GM06990 (cell line): ENCODE results near the gene SYNDIG1.

Experiments used
- DNase-seq: peaks from one replicate; pipeline ENCODE4 v3.0.0-alpha.2; 2011; ENCODE audit not compliant: insufficient read length; ENCODE audit errors: extremely low read depth
- H3K27me3 ChIP-seq: replicated peaks from 2 replicates; pipeline ENCODE4 v1.6.0; 2011; ENCODE audit warnings: low read length; ENCODE audit not compliant: control insufficient read depth, insufficient read depth
- H3K36me3 ChIP-seq: 2 replicates; pipeline ENCODE4 v1.5.1; 2011; ENCODE audit warnings: low read length; ENCODE audit not compliant: control insufficient read depth, insufficient read depth
- H3K4me3 ChIP-seq: replicated peaks from 2 replicates; pipeline ENCODE4 v1.5.1; 2011; ENCODE audit warnings: low read depth, mild to moderate bottlenecking, control low read depth, low read length
- TF ChIP-seq, protein P1 (sequence below): IDR thresholded peaks from 2 replicates; pipeline ENCODE4 v1.5.1; 2011; ENCODE audit warnings: low read length, control low read depth, mild to moderate bottlenecking, inconsistent platforms; ENCODE audit not compliant: insufficient read depth, poor library complexity, severe bottlenecking

Gene SYNDIG1

DNA sequence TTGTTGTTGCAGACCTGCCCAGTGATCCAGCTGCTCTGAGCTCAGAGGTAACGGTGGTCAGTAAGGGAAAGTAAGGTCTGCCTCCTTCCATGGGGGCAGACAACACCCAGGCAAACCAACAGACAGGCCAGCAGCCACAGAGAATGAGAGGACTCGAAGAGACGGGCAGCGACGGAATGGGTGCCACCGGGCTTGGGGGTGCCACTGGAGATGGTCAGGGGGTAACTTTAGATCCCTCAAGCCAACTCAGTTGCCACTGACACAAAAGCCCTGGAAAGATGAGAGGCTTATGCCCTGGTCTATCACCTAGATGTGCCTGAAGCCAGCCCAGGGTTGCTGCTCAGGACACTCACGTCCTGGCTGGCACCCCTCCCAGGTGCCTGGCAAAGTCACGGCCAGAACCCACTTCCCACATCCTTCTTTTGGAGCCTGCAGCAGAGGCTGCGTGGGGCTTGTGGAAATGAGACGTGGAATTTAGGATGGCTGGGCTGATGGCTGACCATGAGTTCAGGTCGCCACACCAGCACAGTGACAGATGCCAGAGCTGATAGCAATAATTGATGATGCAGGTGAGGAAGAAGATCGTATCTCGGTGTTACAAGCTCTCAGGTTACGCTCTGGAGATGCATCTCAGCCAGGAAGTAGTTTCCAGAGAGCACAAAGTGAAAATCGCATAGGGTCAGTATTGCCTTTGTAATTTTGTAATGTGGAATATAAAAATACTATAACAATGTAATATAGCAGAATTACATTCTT, 209.1 kb downstream of the SYNDIG1 start:
- H3K4me3 ChIP-seq, result no peak overlapping the region

DNA sequence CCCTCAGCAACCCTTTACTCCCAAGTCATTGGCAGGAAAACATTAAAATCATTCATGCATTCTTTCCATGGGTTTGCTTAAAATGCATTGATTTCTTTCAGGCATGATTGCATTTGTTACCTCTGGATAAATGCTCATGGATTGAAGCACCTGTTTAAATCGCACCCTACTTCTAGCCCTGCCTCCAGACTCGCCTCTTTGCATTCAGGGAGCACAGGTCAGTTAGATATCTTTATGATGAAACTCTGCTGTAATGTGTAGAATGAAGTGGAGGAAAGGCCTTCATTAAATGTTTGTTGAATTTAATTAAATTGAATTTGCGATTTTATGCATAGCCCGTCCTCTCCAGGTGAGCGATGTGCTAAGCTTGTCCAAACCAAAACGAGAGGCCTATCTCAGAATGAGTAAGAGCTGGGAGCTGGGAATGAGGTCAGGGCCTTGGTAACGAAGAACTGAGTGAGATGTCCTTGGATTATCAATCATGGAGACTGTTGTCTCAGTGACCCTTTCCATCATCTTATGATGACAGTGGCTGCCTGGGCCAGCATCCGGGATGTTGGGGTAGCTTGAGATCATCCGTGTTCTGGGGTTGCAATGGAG, 210.1 kb downstream of the SYNDIG1 start:
- H3K27me3 ChIP-seq, result peaks cover 2% of the 10 kb centered on the region
- TF ChIP-seq, protein P1, sequence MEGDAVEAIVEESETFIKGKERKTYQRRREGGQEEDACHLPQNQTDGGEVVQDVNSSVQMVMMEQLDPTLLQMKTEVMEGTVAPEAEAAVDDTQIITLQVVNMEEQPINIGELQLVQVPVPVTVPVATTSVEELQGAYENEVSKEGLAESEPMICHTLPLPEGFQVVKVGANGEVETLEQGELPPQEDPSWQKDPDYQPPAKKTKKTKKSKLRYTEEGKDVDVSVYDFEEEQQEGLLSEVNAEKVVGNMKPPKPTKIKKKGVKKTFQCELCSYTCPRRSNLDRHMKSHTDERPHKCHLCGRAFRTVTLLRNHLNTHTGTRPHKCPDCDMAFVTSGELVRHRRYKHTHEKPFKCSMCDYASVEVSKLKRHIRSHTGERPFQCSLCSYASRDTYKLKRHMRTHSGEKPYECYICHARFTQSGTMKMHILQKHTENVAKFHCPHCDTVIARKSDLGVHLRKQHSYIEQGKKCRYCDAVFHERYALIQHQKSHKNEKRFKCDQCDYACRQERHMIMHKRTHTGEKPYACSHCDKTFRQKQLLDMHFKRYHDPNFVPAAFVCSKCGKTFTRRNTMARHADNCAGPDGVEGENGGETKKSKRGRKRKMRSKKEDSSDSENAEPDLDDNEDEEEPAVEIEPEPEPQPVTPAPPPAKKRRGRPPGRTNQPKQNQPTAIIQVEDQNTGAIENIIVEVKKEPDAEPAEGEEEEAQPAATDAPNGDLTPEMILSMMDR, result no peak
- no peaks in the 10 kb centered on the region for H3K36me3 ChIP-seq
- no peak for DNase-seq
- no peak overlapping the region for H3K4me3 ChIP-seq

More for the DNA sequence above, 209.1 kb downstream of the SYNDIG1 start:
- DNase-seq, result no peak
- Histone ChIP-seq H3K27me3 (peaks cover 2% of the 10 kb centered on the region), H3K36me3 (no peaks in the 10 kb centered on the region)
- TF ChIP-seq, protein P1, result no peak

DNA sequence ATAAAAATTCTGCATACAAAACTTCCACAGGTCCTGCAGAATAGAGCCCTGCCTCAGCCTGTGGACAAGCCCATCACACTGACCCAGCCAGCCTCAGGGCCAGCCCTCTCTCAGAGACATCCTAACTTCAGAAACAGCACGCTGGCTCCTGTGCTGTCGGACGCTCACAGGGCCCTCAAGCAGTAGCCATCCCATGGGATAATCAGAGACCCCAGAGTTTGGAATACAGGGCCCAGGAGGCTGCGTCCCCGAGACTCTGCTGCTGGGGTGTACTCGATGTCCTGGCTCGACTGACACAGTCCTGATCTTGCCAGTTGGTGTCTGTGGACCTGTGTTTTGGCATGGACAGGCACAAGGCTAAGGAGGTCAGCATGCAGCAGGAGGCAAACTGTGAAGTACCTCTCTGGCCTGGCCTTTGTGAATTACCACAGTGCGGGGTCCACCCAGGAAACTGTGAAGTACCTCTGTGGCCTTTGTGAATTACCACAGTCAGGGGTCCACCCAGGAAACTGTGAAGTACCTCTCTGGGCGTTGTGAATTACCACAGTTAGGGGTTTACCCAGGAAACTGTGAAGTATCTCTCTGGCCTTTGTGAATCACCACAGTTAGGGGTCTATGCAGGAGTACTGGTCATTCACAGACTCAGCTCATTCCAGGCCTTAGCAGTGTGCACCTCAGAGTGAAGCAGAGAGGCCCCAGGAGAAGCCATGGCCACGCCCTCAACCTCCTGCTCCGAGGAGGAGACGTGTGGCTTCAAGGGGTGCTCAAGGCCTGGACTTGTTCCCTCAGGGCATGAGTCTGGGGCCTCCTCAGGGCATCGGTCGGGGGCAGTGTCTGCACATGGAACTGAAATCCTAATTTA, 212.4 kb downstream of the SYNDIG1 start:
- Histone ChIP-seq H3K27me3 (no peaks in the 10 kb centered on the region; the same call in 1 of the 2 replicates), H3K36me3 (no peaks in the 10 kb centered on the region), H3K4me3 (no peak overlapping the region)
- TF ChIP-seq, protein P1, result no peak
- no peak for DNase-seq

DNA sequence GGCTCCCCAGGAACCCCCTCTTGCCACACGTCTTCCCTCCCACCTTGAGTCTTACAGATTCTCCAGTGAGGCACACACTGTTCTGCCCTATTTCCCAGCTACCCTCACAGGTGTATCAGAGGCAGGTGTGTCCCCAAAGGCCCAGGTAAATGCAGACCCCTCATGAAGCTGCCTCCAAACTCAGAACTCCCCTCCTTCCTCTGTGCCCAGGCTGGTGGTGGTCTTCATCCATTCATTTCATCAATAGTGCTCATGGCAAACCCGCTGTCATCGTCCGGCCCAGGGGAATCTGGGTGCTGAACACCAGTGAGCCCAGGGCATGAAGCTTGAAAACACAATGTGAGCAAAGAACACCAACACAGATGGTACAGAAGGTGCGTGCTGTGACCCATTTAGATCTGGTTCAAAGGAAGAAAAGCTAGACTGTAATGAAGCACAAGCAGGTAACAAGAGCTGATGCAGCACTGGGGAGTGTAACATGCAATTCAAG, 213.1 kb downstream of the SYNDIG1 start:
- DNase-seq, result no peak
- Histone ChIP-seq H3K27me3 (no peaks in the 10 kb centered on the region), H3K4me3 (no peak overlapping the region), H3K36me3 (no peaks in the 10 kb centered on the region)
- TF ChIP-seq, protein P1, result no peak

DNA sequence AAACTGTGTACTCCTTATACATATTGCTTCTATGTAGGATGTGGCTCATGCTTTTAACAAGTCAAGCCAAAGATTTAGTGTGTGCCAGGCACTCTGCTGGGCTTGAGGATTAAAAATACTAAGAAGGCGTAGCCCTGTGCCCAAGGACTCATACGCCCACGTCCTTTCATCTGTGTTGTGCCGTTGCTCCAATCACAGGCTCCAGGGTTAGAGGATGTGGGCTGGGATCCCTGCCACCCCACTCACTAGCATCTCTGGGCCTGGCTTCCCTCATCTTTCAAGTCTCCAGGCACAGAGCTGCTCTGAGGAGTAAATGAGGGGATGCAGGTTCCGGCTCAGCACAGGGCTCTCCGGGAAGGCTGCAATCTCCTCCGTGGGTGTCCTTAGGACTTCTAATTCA, 214.2 kb downstream of the SYNDIG1 start:
- H3K27me3 ChIP-seq, result no peaks in the 10 kb centered on the region
- H3K4me3 ChIP-seq, result no peak overlapping the region
- TF ChIP-seq, protein P1, result no peak
- no peaks in the 10 kb centered on the region for H3K36me3 ChIP-seq
- DNase-seq, result no peak
